Mucosa of gallbladder (tissue), 1 donor: Measurements from ENCODE around the gene ZNF496. TPM values are rescaled to one million over a fixed set of nuclear protein-coding genes. Genes with fewer than 3 reads are reported as not detected.

Source experiments
- DNase-seq: peaks from one replicate; pipeline ENCODE4 v3.0.0-alpha.2; 2020; ENCODE audit warnings: low spot score
- total RNA-seq: library from RNA; stranded (reverse); gene quantifications from one replicate; pipeline ENCODE4 v1.2.1, GENCODE V29; 2021
- donor health status: DM: no; HTN: no; CAD: no.

ZNF496 gene
- total RNA-seq, 1 donor from 2014 or later = 20.6 TPM

DNA sequence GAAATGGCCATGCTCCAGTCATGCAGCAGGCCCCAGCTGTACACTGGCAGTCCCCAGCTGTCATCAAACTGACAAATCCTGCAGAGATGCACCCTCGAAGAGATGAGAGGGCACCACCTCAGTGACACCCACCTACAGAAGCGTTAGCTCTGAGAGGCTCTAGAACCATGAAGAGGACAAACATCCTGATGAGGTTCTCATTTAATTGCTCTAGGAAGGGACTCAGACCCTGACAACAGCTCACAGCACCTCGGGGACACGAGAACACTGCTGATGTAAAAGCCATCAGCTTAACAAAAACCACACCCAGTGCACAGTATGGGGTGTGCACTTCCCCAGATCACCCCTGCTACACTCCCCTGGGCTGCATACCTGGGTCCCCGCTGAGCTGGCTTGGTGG is 3.4 kb downstream of the ZNF496 start:
- no peak for DNase-seq

GRCh38 chr1:247326411-247327130 is 5.1 kb downstream of the ZNF496 start:
- DNase-seq = no peak

- no peak for DNase-seq
Observed at GRCh38 chr1:247324923-247325322, 6.7 kb downstream of the ZNF496 start.

DNA sequence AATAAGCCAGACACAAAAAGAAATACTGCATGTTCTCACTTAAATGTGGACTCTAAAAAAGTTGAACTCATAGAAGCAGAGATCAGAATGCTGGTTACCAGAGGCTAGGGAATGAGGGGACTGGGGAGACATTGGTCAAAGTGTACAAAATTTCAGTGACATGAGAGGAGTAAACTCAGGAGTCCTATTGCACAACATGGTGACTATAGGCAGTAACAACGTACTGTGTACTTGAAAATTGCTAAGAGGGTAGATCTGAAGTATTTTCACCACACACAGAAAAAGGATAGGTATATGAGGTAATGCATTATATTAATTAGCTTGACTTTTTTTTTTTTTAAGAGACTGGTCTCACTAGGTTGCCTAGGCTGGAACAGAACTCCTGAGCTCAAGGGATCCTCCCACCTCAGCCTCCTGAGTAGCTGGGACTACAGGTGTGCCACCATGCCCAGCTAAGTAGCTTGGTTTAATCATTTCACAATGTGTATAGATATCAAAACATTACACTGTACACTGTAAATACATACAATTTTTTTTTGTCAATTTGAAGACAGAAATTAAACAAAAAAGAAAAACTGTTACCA is 7.4 kb downstream of the ZNF496 start:
- no peak for DNase-seq

GRCh38 chr1:247322849-247323586 is 8.6 kb downstream of the ZNF496 start:
- DNase-seq = no peak

GRCh38 chr1:247322442-247322841 is 9.2 kb downstream of the ZNF496 start:
- DNase-seq = no peak

- no peak for DNase-seq
Observed at GRCh38 chr1:247317702-247318101, 14.0 kb downstream of the ZNF496 start.

GRCh38 chr1:247316590-247317197 is 15.0 kb downstream of the ZNF496 start:
- no peak for DNase-seq

- DNase-seq = no peak
Observed at GRCh38 chr1:247304031-247304430, 27.6 kb downstream of the ZNF496 start.

GRCh38 chr1:247303216-247303615 is 28.5 kb downstream of the ZNF496 start:
- DNase-seq = no peak

- DNase-seq = no peak
Observed at GRCh38 chr1:247301176-247301540, 30.5 kb downstream of the ZNF496 start.

GRCh38 chr1:247300491-247301175 is 31.0 kb downstream of the ZNF496 start:
- DNase-seq = no peak

DNA sequence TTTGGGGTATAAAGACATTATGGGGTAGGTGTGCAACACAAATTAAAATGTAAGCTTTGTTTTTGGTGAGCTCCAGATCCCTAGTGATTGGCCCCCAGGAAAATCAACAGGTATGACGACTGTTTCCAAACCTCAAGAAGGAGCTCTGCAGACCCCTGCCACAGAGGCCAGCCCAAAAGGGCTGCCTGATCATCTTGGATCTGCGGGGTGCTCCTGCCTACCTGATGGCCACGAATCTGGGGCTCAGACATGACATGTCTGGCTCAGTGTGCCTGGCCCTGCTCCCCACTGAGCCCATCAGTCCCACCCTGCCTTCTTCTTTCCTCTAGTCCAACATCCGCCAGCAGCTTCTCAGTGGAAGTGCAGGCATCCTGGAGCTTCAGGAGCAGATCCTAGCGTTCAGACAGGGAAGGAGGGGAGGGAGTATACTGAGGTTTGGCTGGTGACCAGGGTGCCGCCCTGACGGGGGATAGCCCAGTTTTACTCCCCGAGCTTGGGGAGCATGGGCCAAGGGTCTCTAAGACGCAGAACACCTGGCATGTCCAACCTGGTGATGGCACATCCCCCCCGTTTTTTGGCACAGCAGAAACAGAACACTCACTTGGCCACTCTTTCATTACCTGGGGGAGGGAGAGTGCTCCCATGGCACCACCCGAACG is 31.8 kb downstream of the ZNF496 start:
- no peak for DNase-seq

DNA sequence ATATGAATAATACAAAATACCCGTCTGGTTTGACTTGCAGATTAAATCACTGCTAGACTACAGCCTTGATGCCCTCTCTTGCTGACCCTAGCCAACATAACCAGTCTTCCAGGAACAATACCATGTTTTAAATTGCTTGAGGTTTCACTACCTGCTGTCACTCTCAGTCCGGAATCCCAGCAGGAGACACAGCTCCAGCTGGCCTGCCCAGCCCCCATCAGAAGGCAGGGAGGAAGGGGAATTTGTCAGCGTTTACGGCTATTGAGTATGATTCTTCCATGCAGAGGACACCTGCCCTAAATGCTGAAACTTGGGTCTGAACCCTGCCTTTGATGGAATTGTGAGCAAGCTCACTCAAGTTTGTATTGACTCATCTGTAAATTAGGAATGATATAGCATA is 33.0 kb downstream of the ZNF496 start:
- no peak for DNase-seq

DNA sequence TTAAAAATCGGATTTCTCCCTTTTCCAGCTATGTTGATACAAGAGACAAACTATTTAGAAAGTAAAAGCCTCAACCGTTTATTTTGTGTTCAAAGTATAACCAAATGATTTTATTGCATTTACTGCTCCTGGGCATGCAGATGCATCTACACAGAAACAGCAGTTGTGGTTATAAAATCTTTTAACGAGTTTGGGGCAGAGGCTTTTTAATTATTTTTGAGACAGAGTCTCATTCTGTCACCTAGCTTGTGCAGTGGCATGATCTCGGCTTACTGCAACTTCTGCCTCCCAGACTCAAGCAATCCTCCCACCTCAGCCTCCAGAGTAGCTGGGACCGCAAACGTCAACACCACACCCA is 33.6 kb downstream of the ZNF496 start:
- DNase-seq = no peak

DNA sequence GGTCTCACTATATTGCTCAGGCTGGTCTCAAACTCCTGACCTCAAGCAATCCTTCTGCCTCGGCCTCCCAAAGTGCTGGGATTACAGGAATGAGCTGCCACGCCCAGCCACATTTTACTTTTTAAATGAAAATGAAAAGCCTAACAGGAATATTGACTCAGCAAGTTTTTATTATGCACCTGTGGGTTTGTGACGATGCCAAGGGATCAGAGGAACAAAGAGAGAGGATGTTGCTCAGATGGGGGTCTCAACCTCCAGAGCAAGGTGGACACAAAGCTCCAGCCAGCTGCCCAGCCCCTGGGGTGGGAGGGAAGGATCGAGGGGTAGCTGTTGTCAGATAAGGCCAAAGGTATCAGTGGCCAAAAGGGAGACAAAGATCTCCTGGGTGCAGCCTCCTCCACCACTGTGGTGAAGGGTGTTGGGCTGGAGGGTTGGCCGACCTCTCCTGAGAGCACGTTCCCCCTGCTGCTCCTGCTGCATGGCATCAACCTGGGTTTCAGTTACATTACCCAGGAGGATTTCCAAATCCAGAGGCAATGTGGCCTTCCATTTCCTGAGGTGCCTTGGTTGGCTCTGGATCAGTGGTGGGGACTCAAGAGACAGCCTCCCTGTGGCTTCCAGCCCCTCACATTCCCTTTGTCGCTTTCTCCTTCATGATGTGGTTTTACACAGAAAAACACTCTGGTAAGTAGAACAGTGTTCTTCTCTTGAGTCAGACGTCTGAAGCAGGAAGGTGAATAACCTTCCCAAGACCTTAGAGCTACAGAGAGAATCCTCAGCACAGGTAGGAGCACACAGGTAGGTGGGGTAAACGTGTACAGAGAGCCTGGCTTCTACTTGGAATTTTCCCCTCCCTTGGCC is 34.2 kb downstream of the ZNF496 start:
- no peak for DNase-seq

DNA sequence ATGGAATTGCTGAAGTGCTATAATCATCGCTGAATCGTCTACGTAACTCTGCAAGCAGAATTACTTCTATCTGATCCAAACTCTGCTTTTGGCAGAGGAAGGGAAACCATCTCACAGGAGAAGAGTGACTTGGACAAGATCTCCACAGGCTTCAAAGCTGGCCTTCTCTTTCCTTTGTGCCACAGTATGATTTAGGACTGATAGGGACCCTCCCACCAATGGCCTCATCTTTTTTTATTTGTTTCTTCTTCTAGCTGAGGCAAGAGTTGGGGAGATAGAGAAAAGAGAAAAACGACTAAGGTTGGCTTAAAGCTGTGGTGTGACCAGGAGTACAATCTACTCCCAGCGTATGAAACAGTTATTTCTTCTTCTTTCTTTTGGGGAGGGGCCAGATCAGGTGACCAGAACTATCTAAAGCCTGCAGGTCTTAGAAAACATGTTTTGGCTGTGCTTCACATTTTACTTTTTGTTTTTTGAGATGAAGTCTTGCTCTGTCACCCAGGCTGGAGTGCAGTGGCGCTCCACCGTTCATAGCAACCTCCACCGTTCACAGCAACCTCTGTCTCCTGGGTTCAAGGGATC is 35.0 kb downstream of the ZNF496 start:
- DNase-seq = no peak

- no peak for DNase-seq
Observed at GRCh38 chr1:247295746-247296145, 35.9 kb downstream of the ZNF496 start.

DNA sequence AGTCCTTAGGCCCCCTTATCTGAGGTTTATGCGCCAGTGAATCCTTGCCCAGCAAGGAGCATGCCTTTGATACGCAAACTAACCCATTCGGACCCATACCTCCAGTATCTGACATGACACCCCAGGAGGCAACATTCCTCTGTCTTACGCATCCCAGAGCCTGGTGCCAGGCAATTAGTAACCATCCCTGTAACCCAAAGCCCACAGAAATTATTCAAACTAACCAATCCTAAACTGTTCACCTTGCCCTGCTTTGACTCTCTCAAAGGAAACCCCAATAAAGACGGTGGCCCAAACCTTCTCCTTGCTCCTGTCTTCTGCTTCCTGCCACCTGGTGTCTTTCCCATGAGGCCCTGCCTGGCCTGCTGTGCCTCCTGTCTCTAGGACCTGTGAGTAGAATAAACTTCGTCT is 36.4 kb downstream of the ZNF496 start:
- no peak for DNase-seq

DNA sequence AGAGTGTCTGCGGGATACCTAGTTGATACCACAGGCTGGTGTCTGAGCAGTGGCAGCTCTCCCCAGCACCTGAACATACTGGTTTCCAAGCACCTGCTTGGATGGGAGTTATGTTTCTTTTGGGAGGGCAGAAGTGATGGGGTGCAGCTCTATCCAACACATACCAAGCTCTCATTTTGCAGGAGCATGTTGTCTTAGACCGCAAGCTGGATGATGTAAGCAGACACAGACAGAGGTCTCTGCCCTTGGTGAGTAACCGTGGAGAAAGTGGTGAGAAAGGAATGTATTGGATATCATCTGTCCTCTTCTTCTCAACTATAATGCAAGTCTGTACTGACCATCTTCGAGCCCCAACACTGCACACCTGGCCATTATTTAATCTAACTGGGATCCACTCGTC is 37.4 kb downstream of the ZNF496 start:
- no peak for DNase-seq
